SK-N-SH (cell line): ENCODE measurements around the gene PARP4. TPM values are rescaled to one million over a fixed set of nuclear protein-coding genes. Genes with fewer than 3 reads are reported as not detected.
"Not testable (repeated sequence)": the region's sequence is repeated elsewhere in the genome, so short reads cannot be mapped to it uniquely, and the experiment has no call there.

Source experiments
- CTCF ChIA-PET: fragments of 300-600, 350-600 bp; formaldehyde crosslinking; extraction: SDS; loops from one replicate; lab custom pipeline; 2021; lab: Yijun Ruan, JAX
- POLR2A ChIA-PET: fragments of 350-600 bp; sonication (Branson Sonifier 250); formaldehyde crosslinking; extraction: SDS; loops from one replicate; lab custom pipeline; 2020; ENCODE audit warnings: antibody characterized with exemption, inconsistent platforms; lab: Yijun Ruan, JAX
- DNase-seq: peaks from one replicate; pipeline ENCODE4 v3.0.0; 2012
- H2AFZ ChIP-seq: fragments of 200-600 bp; sonication (generic); 2 replicates; pipeline ENCODE4 v1.8.1; 2016; ENCODE audit warnings: antibody characterized with exemption, mild to moderate bottlenecking, low read depth
- H3F3A ChIP-seq: fragments of 200-600 bp; sonication (generic); replicated peaks from 2 replicates; pipeline ENCODE3; 2016; ENCODE audit warnings: antibody characterized with exemption, mild to moderate bottlenecking; ENCODE audit not compliant: insufficient read depth
- H3K27ac ChIP-seq, 2 experiments: fragments of 200-500 bp in 1 of 2; fragments of 200-600 bp in 1 of 2; sonication (Bioruptor generic) in 1 of 2; sonication (generic), shearing (Covaris generic) in 1 of 2; 2 replicates each; pipeline versions ENCODE4 v1.5.1 to v1.6.1; 2014 to 2016; ENCODE audit warnings: low read depth in 2 of 2, inconsistent platforms in 1 of 2, low read length in 1 of 2, mild to moderate bottlenecking in 1 of 2, mixed read lengths in 1 of 2
- H3K27me3 ChIP-seq: fragments of 200-600 bp; sonication (generic), shearing (Covaris generic); 2 replicates; pipeline ENCODE4 v1.6.1; 2016; ENCODE audit warnings: mixed run types; ENCODE audit not compliant: insufficient read depth
- H3K36me3 ChIP-seq, 2 experiments: fragments of 200-500 bp in 1 of 2; fragments of 200-600 bp in 1 of 2; sonication (Bioruptor generic) in 1 of 2; sonication (generic) in 1 of 2; replicated peaks in 1 of 2; 2 replicates each; pipeline versions ENCODE3 to v1.5.1; 2014 to 2016; ENCODE audit warnings: low read length in 1 of 2, mild to moderate bottlenecking in 1 of 2; ENCODE audit not compliant: insufficient read depth in 2 of 2, control insufficient read depth in 1 of 2
- H3K4me1 ChIP-seq, 2 experiments: fragments of 200-500 bp in 1 of 2; fragments of 200-600 bp in 1 of 2; sonication (Bioruptor generic) in 1 of 2; sonication (generic), shearing (Covaris generic) in 1 of 2; 2 replicates each; pipeline versions ENCODE4 v1.5.1 to v1.6.1; 2014 to 2016; ENCODE audit warnings: low read depth in 1 of 2, low read length in 1 of 2, mixed run types in 1 of 2; ENCODE audit not compliant: insufficient read depth in 2 of 2, control insufficient read depth in 1 of 2
- H3K4me2 ChIP-seq: fragments of 200-600 bp; sonication (generic), shearing (Covaris generic); 2 replicates; pipeline ENCODE4 v1.6.1; 2017; ENCODE audit warnings: mixed run types
- H3K4me3 ChIP-seq, 2 experiments: fragments of 200-500 bp in 1 of 2; fragments of 200-600 bp in 1 of 2; sonication (Bioruptor generic) in 1 of 2; sonication (generic), shearing (Covaris generic) in 1 of 2; 2 replicates each; pipeline versions ENCODE4 v1.5.1 to v1.8.1; 2014 to 2016; ENCODE audit warnings: low read depth in 2 of 2, inconsistent platforms in 1 of 2, low read length in 1 of 2, mild to moderate bottlenecking in 1 of 2, mixed read lengths in 1 of 2, moderate library complexity in 1 of 2
- H3K79me2 ChIP-seq: fragments of 200-600 bp; sonication (generic); 2 replicates; pipeline ENCODE4 v1.8.1; 2017; ENCODE audit warnings: mild to moderate bottlenecking; ENCODE audit not compliant: insufficient read depth
- H3K9ac ChIP-seq: fragments of 200-600 bp; sonication (generic); 2 replicates; pipeline ENCODE4 v1.6.1; 2017; ENCODE audit warnings: mixed run types
- H3K9me2 ChIP-seq: fragments of 200-600 bp; sonication (generic); 2 replicates; pipeline ENCODE4 v1.6.1; 2017; ENCODE audit warnings: mixed run types
- H3K9me3 ChIP-seq: fragments of 200-600 bp; sonication (generic); 2 replicates; pipeline ENCODE4 v1.6.1; 2017; ENCODE audit warnings: mixed run types, mild to moderate bottlenecking, moderate library complexity
- H4K20me1 ChIP-seq: fragments of 200-600 bp; sonication (generic); 2 replicates; pipeline ENCODE4 v1.6.1; 2017; ENCODE audit warnings: mild to moderate bottlenecking, mixed run types; ENCODE audit not compliant: insufficient read depth
- CHD2 ChIP-seq: fragments of 150-350 bp; IDR thresholded peaks from 2 replicates; pipeline ENCODE4 v1.6.1; 2018; ENCODE audit warnings: low read length; ENCODE audit not compliant: partially characterized antibody
- ELF1 ChIP-seq: IDR thresholded peaks from 2 replicates; pipeline ENCODE4 v1.4.0; 2012
- FOSL2 ChIP-seq: IDR thresholded peaks from 2 replicates; pipeline ENCODE4 v1.4.0; 2012; ENCODE audit warnings: low read depth, mild to moderate bottlenecking, moderate library complexity, borderline replicate concordance
- GABPA ChIP-seq: IDR thresholded peaks from 2 replicates; pipeline ENCODE4 v1.4.0; 2012; ENCODE audit warnings: low read depth, mild to moderate bottlenecking
- GATA2 ChIP-seq: sonication (generic); formaldehyde crosslinking; IDR thresholded peaks from 2 replicates; pipeline ENCODE4 v1.5.0; 2020; ENCODE audit warnings: mild to moderate bottlenecking, missing genetic modification reagents
- JUND ChIP-seq: IDR thresholded peaks from 2 replicates; pipeline ENCODE4 v1.4.0; 2012
- MEF2A ChIP-seq: IDR thresholded peaks from 2 replicates; pipeline ENCODE4 v1.4.0; 2012; ENCODE audit warnings: low read depth, borderline replicate concordance
- MXI1 ChIP-seq: IDR thresholded peaks from 2 replicates; pipeline ENCODE4 v1.6.1; 2012; ENCODE audit warnings: mild to moderate bottlenecking, low read depth, low read length, improper control_type of control experiment
- NFIC ChIP-seq: IDR thresholded peaks from 2 replicates; pipeline ENCODE4 v1.4.0; 2012; ENCODE audit warnings: borderline replicate concordance
- POLR2AphosphoS5 ChIP-seq: IDR thresholded peaks from 2 replicates; pipeline ENCODE4 v1.6.1; 2012; ENCODE audit warnings: low read depth, low read length
- RCOR1 ChIP-seq: fragments of 150-350 bp; IDR thresholded peaks from 2 replicates; pipeline ENCODE4 v1.6.1; 2017; ENCODE audit warnings: antibody characterized with exemption, low read length
- TCF12 ChIP-seq: IDR thresholded peaks from 2 replicates; pipeline ENCODE4 v1.4.0; 2012
- TEAD4 ChIP-seq: IDR thresholded peaks from 2 replicates; pipeline ENCODE4 v1.4.0; 2012; ENCODE audit warnings: mild to moderate bottlenecking, borderline replicate concordance; ENCODE audit not compliant: insufficient read depth
- USF1 ChIP-seq: IDR thresholded peaks from 2 replicates; pipeline ENCODE4 v1.4.0; 2012; ENCODE audit warnings: low read depth, borderline replicate concordance
- USF2 ChIP-seq: fragments of 150-350 bp; IDR thresholded peaks from 2 replicates; pipeline ENCODE4 v1.6.1; 2017; ENCODE audit warnings: antibody characterized with exemption, low read length, low read depth, borderline replicate concordance
- WGBS: methylation state at CpG from one replicate; pipeline ENCODE4 v1.1.6; 2017; ENCODE audit warnings: low lambda C conversion rate; 5-methylcytosine and 5-hydroxymethylcytosine counted together
- polyA plus RNA-seq, 3 experiments: library from polyadenylated mRNA; depleted of rRNA; stranded (reverse); fragments of >200 nt; gene quantifications; 2 replicates each; pipeline ENCODE4 v1.2.3, GENCODE V29; 2012
- TF ChIP-seq, protein P1 (sequence below): IDR thresholded peaks from 2 replicates; pipeline ENCODE4 v1.4.0; 2012; ENCODE audit warnings: low read depth

The PARP4 gene
- polyA plus RNA-seq, 1 of the 3 experiments (the other 2 are of a cell fraction), result 33.9 TPM

DNA sequence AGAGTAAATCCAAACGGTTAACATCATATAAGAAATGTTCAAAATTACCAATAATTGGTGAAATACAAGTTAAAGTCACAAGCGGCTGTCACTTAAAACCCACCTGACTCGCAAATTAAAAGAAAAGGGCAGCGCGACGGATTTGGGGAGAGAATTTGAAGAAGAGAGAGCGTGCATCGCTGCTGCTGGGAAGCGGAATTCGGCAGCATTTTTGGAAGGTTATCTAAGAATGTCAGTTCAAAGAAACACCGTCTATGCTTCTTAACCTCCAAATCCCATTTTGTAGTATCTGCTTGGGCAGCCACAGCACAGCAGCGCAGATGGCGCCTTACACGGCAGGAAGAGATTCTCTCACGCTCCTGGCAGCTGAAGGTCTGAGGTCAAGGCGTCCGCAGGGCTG lies 128.5 kb downstream of the PARP4 start:
- H3K9me3 ChIP-seq, H3K27me3 ChIP-seq, H3K9me2 ChIP-seq, H3K4me1 ChIP-seq, H4K20me1 ChIP-seq, H3K4me2 ChIP-seq, DNase-seq, H3K27ac ChIP-seq, CTCF ChIA-PET, H2AFZ ChIP-seq, H3F3A ChIP-seq, H3K36me3 ChIP-seq, H3K79me2 ChIP-seq, H3K9ac ChIP-seq, H3K4me3 ChIP-seq: not testable (repeated sequence)
- 85% methylated on average over 17 of the region's 17 CpGs for WGBS
- POLR2A ChIA-PET, result interaction anchor here (0.6 kb wide), 1 partner anchor 20 kb away, joined by 4 read pairs; no protein-coding TSS in a partner anchor

GRCh38 chr13:24381541-24382265 lies 130.9 kb downstream of the PARP4 start:
- POLR2A ChIA-PET, result no interaction called here
- 55% methylated on average over 13 of the region's 14 CpGs for WGBS

GRCh38 chr13:24380881-24381280 lies 131.7 kb downstream of the PARP4 start:
- H3K27me3 ChIP-seq, H3K4me2 ChIP-seq, H3K36me3 ChIP-seq, H2AFZ ChIP-seq, DNase-seq, POLR2A ChIA-PET, H3K9ac ChIP-seq, H3K9me3 ChIP-seq, H3F3A ChIP-seq, H3K27ac ChIP-seq, H4K20me1 ChIP-seq, H3K9me2 ChIP-seq, H3K79me2 ChIP-seq, H3K4me1 ChIP-seq, CTCF ChIA-PET, H3K4me3 ChIP-seq: not testable (repeated sequence)

More at GRCh38 chr13:24381541-24382265, 130.9 kb downstream of the PARP4 start:
- TF ChIP-seq MXI1 (no peak), JUND (no peak), GABPA (no peak), FOSL2 (no peak), USF2 (no peak), POLR2AphosphoS5 (no peak), GATA2 (CRISPR knock-in tag) (no peak), TCF12 (no peak), RCOR1 (no peak), NFIC (no peak), USF1 (no peak), CHD2 (no peak), ELF1 (no peak), MEF2A (no peak), TEAD4 (no peak)
- TF ChIP-seq, protein P1, sequence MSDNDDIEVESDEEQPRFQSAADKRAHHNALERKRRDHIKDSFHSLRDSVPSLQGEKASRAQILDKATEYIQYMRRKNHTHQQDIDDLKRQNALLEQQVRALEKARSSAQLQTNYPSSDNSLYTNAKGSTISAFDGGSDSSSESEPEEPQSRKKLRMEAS, result no peak
- no peak overlapping the region for H3K4me3 ChIP-seq
- H4K20me1 ChIP-seq, result no peaks in the 10 kb centered on the region
- CTCF ChIA-PET, result no interaction called here
- H2AFZ ChIP-seq, result no peak overlapping the region
- no peaks in the 10 kb centered on the region for H3K9me3 ChIP-seq
- H3K4me2 ChIP-seq, result no peak overlapping the region
- no peaks in the 10 kb centered on the region for H3K36me3 ChIP-seq
- H3F3A ChIP-seq, result no peaks in the 10 kb centered on the region
- H3K9ac ChIP-seq, result no peak overlapping the region
- DNase-seq, result no peak
- no peaks in the 10 kb centered on the region for H3K79me2 ChIP-seq
- no peaks in the 10 kb centered on the region for H3K9me2 ChIP-seq
- H3K27ac ChIP-seq, result no peak overlapping the region
- H3K27me3 ChIP-seq, result no peaks in the 10 kb centered on the region
- no peaks in the 10 kb centered on the region for H3K4me1 ChIP-seq

DNA sequence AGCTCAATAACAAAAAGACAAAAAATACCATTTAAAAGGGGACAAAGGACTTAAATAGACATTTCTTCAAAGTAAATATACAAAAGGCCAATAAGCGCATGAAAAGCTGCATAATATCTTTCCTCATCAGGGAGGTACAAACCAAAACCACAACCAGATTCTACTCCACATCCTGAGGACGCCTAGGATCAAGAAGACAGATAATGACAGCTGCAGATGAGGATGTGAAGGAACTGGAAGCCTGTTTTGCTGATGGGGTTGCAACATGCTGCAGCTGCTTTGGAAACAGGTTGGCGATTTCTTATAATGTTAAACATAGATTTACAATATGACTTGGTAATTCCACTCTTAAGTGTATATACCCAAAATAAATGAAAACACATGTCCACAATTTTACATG lies 132.4 kb downstream of the PARP4 start:
- CTCF ChIA-PET, H3K27ac ChIP-seq, H3K4me2 ChIP-seq, DNase-seq, H3K36me3 ChIP-seq, H2AFZ ChIP-seq, H3K79me2 ChIP-seq, H3K4me1 ChIP-seq, H4K20me1 ChIP-seq, H3K9me2 ChIP-seq, H3F3A ChIP-seq, H3K4me3 ChIP-seq, H3K9me3 ChIP-seq, POLR2A ChIA-PET, H3K9ac ChIP-seq, H3K27me3 ChIP-seq: not testable (repeated sequence)
- WGBS, result 57% methylated on average over 3 of the region's 3 CpGs
